ENCODE data around the gene MYBPC2.
"Not testable (repeated sequence)": the region's sequence is repeated elsewhere in the genome, so short reads cannot be mapped to it uniquely, and the experiment has no call there.

Gene MYBPC2

GRCh38 chr19:50465986-50466705 lies 33.5 kb downstream of the MYBPC2 start:
- Histone ChIP-seq H3K27me3 (peaks cover 0 to 66% of the 10 kb centered on the region in 2 donors), H3K27ac (no peak overlapping the region), H3K4me1 (no peaks in the 10 kb centered on the region), H3K4me3 (no peak overlapping the region), H3K36me3 (no peaks in the 10 kb centered on the region), H3K9me3 (no peaks in the 10 kb centered on the region)
- TF ChIP-seq CTCF (IDR thresholded peaks at IDR 0.05), result no peak
- DNase-seq, result no peak
- intact Hi-C loops (cut with DNase I; ENCODE audit: low total_unique reads), result no loop called here

- Histone ChIP-seq H3K36me3 (no peaks in the 10 kb centered on the region), H3K27ac (no peak overlapping the region), H3K4me3 (no peak overlapping the region), H3K27me3 (peaks cover 0 to 61% of the 10 kb centered on the region in 2 donors), H3K9me3 (no peaks in the 10 kb centered on the region), H3K4me1 (no peaks in the 10 kb centered on the region)
- no peak for DNase-seq
- intact Hi-C loops (cut with DNase I; ENCODE audit: low total_unique reads), result no loop called here
- no peak for TF ChIP-seq CTCF (IDR thresholded peaks at IDR 0.05)
Observed at GRCh38 chr19:50466706-50467039, 34.0 kb downstream of the MYBPC2 start.

GRCh38 chr19:50467566-50467965 lies 34.9 kb downstream of the MYBPC2 start:
- intact Hi-C loops (cut with DNase I; ENCODE audit: low total_unique reads), result no loop called here
- Histone ChIP-seq H3K4me3 (no peak overlapping the region), H3K36me3 (no peaks in the 10 kb centered on the region), H3K9me3 (no peaks in the 10 kb centered on the region), H3K4me1 (no peaks in the 10 kb centered on the region), H3K27ac (no peak overlapping the region), H3K27me3 (peaks cover 0 to 52% of the 10 kb centered on the region in 2 donors)
- DNase-seq, result no peak
- TF ChIP-seq CTCF (IDR thresholded peaks at IDR 0.05), result no peak

GRCh38 chr19:50468818-50469217 lies 36.1 kb downstream of the MYBPC2 start:
- DNase-seq, result no peak
- no peak overlapping the region for H3K27ac ChIP-seq
- no peaks in the 10 kb centered on the region for H3K36me3 ChIP-seq
- no peaks in the 10 kb centered on the region for H3K9me3 ChIP-seq
- H3K4me1 ChIP-seq, result no peaks in the 10 kb centered on the region
- no peak overlapping the region for H3K4me3 ChIP-seq
- intact Hi-C loops (cut with DNase I; ENCODE audit: low total_unique reads), result no loop called here
- peaks cover 0 to 47% of the 10 kb centered on the region in 2 donors for H3K27me3 ChIP-seq
- TF ChIP-seq CTCF (IDR thresholded peaks at IDR 0.05), result no peak

- H3K9me3 ChIP-seq; H3K36me3 ChIP-seq; H3K27ac ChIP-seq; H3K4me3 ChIP-seq; intact Hi-C loops (cut with DNase I; ENCODE audit: low total_unique reads); H3K27me3 ChIP-seq; DNase-seq: not testable (repeated sequence)
- peaks cover 0 to 18% (median 14%) of the 10 kb centered on the region in 4 donors for H3K4me1 ChIP-seq
Observed at GRCh38 chr19:50473336-50473735, 40.6 kb downstream of the MYBPC2 start.

- Histone ChIP-seq H3K36me3 (peaks cover 4 to 18% (median 15%) of the 10 kb centered on the region in 3 donors), H3K27ac (no peak overlapping the region)
- TF ChIP-seq CTCF (IDR thresholded peaks at IDR 0.05), result no peak
Observed at GRCh38 chr19:50475101-50475568, 42.4 kb downstream of the MYBPC2 start.

More at GRCh38 chr19:50475101-50475568, 42.4 kb downstream of the MYBPC2 start:
- no peak overlapping the region for H3K4me3 ChIP-seq
- no peaks in the 10 kb centered on the region for H3K9me3 ChIP-seq
- H3K27me3 ChIP-seq, result no peaks in the 10 kb centered on the region
- peaks cover 0 to 21% (median 14%) of the 10 kb centered on the region in 4 donors for H3K4me1 ChIP-seq
- no peak for DNase-seq
- intact Hi-C loops (cut with DNase I; ENCODE audit: low total_unique reads), result no loop called here

Data from tibial artery (tissue), 4 donors.